Trophoblast cell (in vitro differentiated cells and primary cell): ENCODE measurements around the gene MS4A15.
A peak's percentile ranks its signal among the peaks of the same experiment; 100 is the strongest.

Experiments
- DNase-seq, 2 donors: peaks; one replicate each; pipeline ENCODE4 v3.0.0-alpha.2; 2016
- H2AFZ ChIP-seq: 2 replicates; pipeline ENCODE4 v1.6.1; 2013; ENCODE audit warnings: low read length, moderate library complexity, mild to moderate bottlenecking; ENCODE audit not compliant: insufficient read depth, poor library complexity
- H2AK5ac ChIP-seq: 2 replicates; pipeline ENCODE4 v1.6.1; 2013; ENCODE audit warnings: mild to moderate bottlenecking, low read length
- H2BK120ac ChIP-seq: 2 replicates; pipeline ENCODE4 v1.6.1; 2013; ENCODE audit warnings: low read length, mild to moderate bottlenecking, moderate library complexity; ENCODE audit not compliant: insufficient read depth, poor library complexity
- H2BK12ac ChIP-seq: 2 replicates; pipeline ENCODE4 v1.6.1; 2013; ENCODE audit warnings: mild to moderate bottlenecking, low read length, moderate library complexity
- H2BK5ac ChIP-seq: 2 replicates; pipeline ENCODE4 v1.6.1; 2013; ENCODE audit warnings: low read length, low read depth, moderate library complexity, mild to moderate bottlenecking; ENCODE audit not compliant: poor library complexity
- H3K14ac ChIP-seq: 2 replicates; pipeline ENCODE4 v1.6.1; 2013; ENCODE audit warnings: mild to moderate bottlenecking, low read length
- H3K18ac ChIP-seq: 2 replicates; pipeline ENCODE4 v1.6.1; 2013; ENCODE audit warnings: mild to moderate bottlenecking, low read length
- H3K23ac ChIP-seq: 2 replicates; pipeline ENCODE4 v1.6.1; 2013; ENCODE audit warnings: low read length
- H3K27ac ChIP-seq: 2 replicates; pipeline ENCODE4 v1.5.1; 2013; ENCODE audit warnings: low read depth, mild to moderate bottlenecking, inconsistent platforms, low read length, moderate library complexity
- H3K27me3 ChIP-seq: 2 replicates; pipeline ENCODE4 v1.6.1; 2013; ENCODE audit warnings: inconsistent platforms, mild to moderate bottlenecking, low read length, moderate library complexity; ENCODE audit not compliant: insufficient read depth
- H3K36me3 ChIP-seq, 2 experiments: 1 replicate in 1 of 2; 2 replicates in 1 of 2; pipeline ENCODE4 v1.6.1; 2013; ENCODE audit warnings: low read length in 2 of 2, mild to moderate bottlenecking in 2 of 2, moderate library complexity in 1 of 2; ENCODE audit not compliant: insufficient read depth in 2 of 2, control insufficient read depth in 1 of 2
- H3K4ac ChIP-seq: 2 replicates; pipeline ENCODE4 v1.6.1; 2013; ENCODE audit warnings: low read depth, mild to moderate bottlenecking, low read length, moderate library complexity
- H3K4me1 ChIP-seq, 2 experiments: 1 replicate in 1 of 2; 2 replicates in 1 of 2; pipeline ENCODE4 v1.6.1; 2013; ENCODE audit warnings: low read length in 2 of 2, mild to moderate bottlenecking in 2 of 2, moderate library complexity in 1 of 2; ENCODE audit not compliant: insufficient read depth in 2 of 2, control insufficient read depth in 1 of 2
- H3K4me2 ChIP-seq: 2 replicates; pipeline ENCODE4 v1.6.1; 2013; ENCODE audit warnings: inconsistent platforms, mild to moderate bottlenecking, low read length, moderate library complexity
- H3K4me3 ChIP-seq: 2 replicates; pipeline ENCODE4 v1.5.1; 2013; ENCODE audit warnings: mild to moderate bottlenecking, low read depth, low read length, inconsistent platforms
- H3K79me1 ChIP-seq: one replicate; pipeline ENCODE4 v1.6.1; 2013; ENCODE audit warnings: low read length
- H3K79me2 ChIP-seq: 2 replicates; pipeline ENCODE4 v1.6.1; 2013; ENCODE audit warnings: low read length, mild to moderate bottlenecking; ENCODE audit not compliant: control insufficient read depth, insufficient read depth, poor library complexity
- H3K9ac ChIP-seq: 2 replicates; pipeline ENCODE4 v1.6.1; 2013; ENCODE audit warnings: mild to moderate bottlenecking, low read length
- H3K9me3 ChIP-seq: 2 replicates; pipeline ENCODE4 v1.6.1; 2013; ENCODE audit warnings: low read depth, mild to moderate bottlenecking, control low read depth, inconsistent platforms, low read length; ENCODE audit not compliant: insufficient read depth
- H4K12ac ChIP-seq: 2 replicates; pipeline ENCODE4 v1.6.1; 2013; ENCODE audit warnings: low read depth, mild to moderate bottlenecking, low read length, moderate library complexity
- H4K8ac ChIP-seq: 2 replicates; pipeline ENCODE4 v1.6.1; 2013; ENCODE audit warnings: low read depth, mild to moderate bottlenecking, low read length, moderate library complexity
- H4K91ac ChIP-seq: one replicate; pipeline ENCODE4 v1.6.1; 2013; ENCODE audit warnings: low read depth, mild to moderate bottlenecking, low read length, moderate library complexity
- WGBS: extraction: QIAGEN DNeasy Blood & Tissue Kit; methylation state at CpG from one replicate; pipeline ENCODE4 v1.1.7; 2013; ENCODE audit warnings: missing lambda C conversion rate; ENCODE audit not compliant: insufficient read length, insufficient coverage; ENCODE audit errors: extremely low coverage; 5-methylcytosine and 5-hydroxymethylcytosine counted together

The MS4A15 gene

GRCh38 chr11:60762851-60763691 lies 6.4 kb downstream of the MS4A15 start:
- H2BK5ac ChIP-seq: no peak overlapping the region
- H2BK120ac ChIP-seq: no peak overlapping the region
- H4K91ac ChIP-seq: peak overlapping the region; percentile 32
- H3K9ac ChIP-seq: no peak overlapping the region
- no peaks in the 10 kb centered on the region for H3K36me3 ChIP-seq
- no peak overlapping the region for H2AK5ac ChIP-seq
- H3K79me2 ChIP-seq: no peaks in the 10 kb centered on the region
- no peak overlapping the region for H3K4me2 ChIP-seq
- peak in 1 of 2 donors; percentile 46 for DNase-seq
- H3K18ac ChIP-seq: no peak overlapping the region
- H3K27me3 ChIP-seq: no peaks in the 10 kb centered on the region
- no peak overlapping the region for H3K23ac ChIP-seq
- H3K9me3 ChIP-seq: no peaks in the 10 kb centered on the region
- no peak overlapping the region for H4K12ac ChIP-seq
- H3K4me1 ChIP-seq: peaks cover 2 to 4% of the 10 kb centered on the region in 2 experiments
- H3K79me1 ChIP-seq: peaks cover 3% of the 10 kb centered on the region
- H3K4me3 ChIP-seq: no peak overlapping the region
- no peak overlapping the region for H3K14ac ChIP-seq
- no peak overlapping the region for H2BK12ac ChIP-seq
- no peak overlapping the region for H4K8ac ChIP-seq
- no peak overlapping the region for H2AFZ ChIP-seq
- no peak overlapping the region for H3K27ac ChIP-seq
- H3K4ac ChIP-seq: no peak overlapping the region
- WGBS: no CpG with 5 or more reads among the region's 11 CpGs

GRCh38 chr11:60763692-60764369 lies 7.2 kb downstream of the MS4A15 start:
- H3K79me1 ChIP-seq: peaks cover 3% of the 10 kb centered on the region
- H3K79me2 ChIP-seq: no peaks in the 10 kb centered on the region
- H4K91ac ChIP-seq: peak overlapping the region; percentile 32
- H3K18ac ChIP-seq: no peak overlapping the region
- H3K4me1 ChIP-seq: peaks cover 2 to 4% of the 10 kb centered on the region in 2 experiments
- peak; percentile 56 to 81 for DNase-seq
- H2AK5ac ChIP-seq: no peak overlapping the region
- H4K12ac ChIP-seq: no peak overlapping the region
- no peak overlapping the region for H3K4me2 ChIP-seq
- no peak overlapping the region for H3K23ac ChIP-seq
- no CpG with 5 or more reads among the region's 11 CpGs for whole genome bisulfite sequencing
- no peak overlapping the region for H3K14ac ChIP-seq
- no peak overlapping the region for H3K9ac ChIP-seq
- H2BK120ac ChIP-seq: peak overlapping the region; percentile 37
- no peak overlapping the region for H3K4me3 ChIP-seq
- no peak overlapping the region for H2BK12ac ChIP-seq
- no peak overlapping the region for H4K8ac ChIP-seq
- no peaks in the 10 kb centered on the region for H3K9me3 ChIP-seq
- no peak overlapping the region for H3K27ac ChIP-seq
- H2AFZ ChIP-seq: no peak overlapping the region
- H2BK5ac ChIP-seq: no peak overlapping the region
- H3K27me3 ChIP-seq: no peaks in the 10 kb centered on the region
- H3K4ac ChIP-seq: no peak overlapping the region
- no peaks in the 10 kb centered on the region for H3K36me3 ChIP-seq

GRCh38 chr11:60764879-60765278 lies 8.2 kb downstream of the MS4A15 start:
- no peak overlapping the region for H3K4me2 ChIP-seq
- no peak overlapping the region for H3K14ac ChIP-seq
- H3K9me3 ChIP-seq: no peaks in the 10 kb centered on the region
- H3K4ac ChIP-seq: no peak overlapping the region
- H3K36me3 ChIP-seq: no peaks in the 10 kb centered on the region
- H3K9ac ChIP-seq: no peak overlapping the region
- H3K4me3 ChIP-seq: no peak overlapping the region
- no peak overlapping the region for H2AK5ac ChIP-seq
- H2BK5ac ChIP-seq: no peak overlapping the region
- no CpG with 5 or more reads among the region's 1 CpG for WGBS
- no peaks in the 10 kb centered on the region for H3K27me3 ChIP-seq
- no peak overlapping the region for H2BK120ac ChIP-seq
- H2AFZ ChIP-seq: no peak overlapping the region
- peaks cover 3% of the 10 kb centered on the region for H3K79me1 ChIP-seq
- no peak overlapping the region for H4K12ac ChIP-seq
- H2BK12ac ChIP-seq: no peak overlapping the region
- H3K23ac ChIP-seq: no peak overlapping the region
- H3K4me1 ChIP-seq: peaks cover 2 to 4% of the 10 kb centered on the region in 2 experiments
- no peak overlapping the region for H4K91ac ChIP-seq
- DNase-seq: peak in 1 of 2 donors; percentile 36
- H3K27ac ChIP-seq: no peak overlapping the region
- no peak overlapping the region for H3K18ac ChIP-seq
- no peak overlapping the region for H4K8ac ChIP-seq
- H3K79me2 ChIP-seq: no peaks in the 10 kb centered on the region

GRCh38 chr11:60765355-60765754 lies 8.7 kb downstream of the MS4A15 start:
- Histone ChIP-seq H3K4me2 (no peak overlapping the region), H2BK5ac (peak overlapping the region; percentile 17), H3K79me1 (peaks cover 3% of the 10 kb centered on the region), H4K8ac (no peak overlapping the region), H3K4me3 (no peak overlapping the region), H3K79me2 (no peaks in the 10 kb centered on the region), H4K12ac (no peak overlapping the region), H4K91ac (peak overlapping the region; percentile 30), H2BK120ac (no peak overlapping the region), H3K4me1 (peaks cover 2 to 4% of the 10 kb centered on the region in 2 experiments), H3K4ac (no peak overlapping the region), H3K27ac (peak overlapping the region; percentile 11), H2AK5ac (no peak overlapping the region), H3K9ac (no peak overlapping the region), H3K36me3 (no peaks in the 10 kb centered on the region), H2AFZ (no peak overlapping the region), H3K27me3 (no peaks in the 10 kb centered on the region), H3K18ac (no peak overlapping the region), H2BK12ac (no peak overlapping the region), H3K14ac (no peak overlapping the region), H3K23ac (no peak overlapping the region), H3K9me3 (no peaks in the 10 kb centered on the region)
- peak; percentile 78 to 91 for DNase-seq
- WGBS: no CpG with 5 or more reads among the region's 5 CpGs
